GM18870 (cell line): Measurements from ENCODE around the gene HRH1.
A peak's percentile ranks its signal among the peaks of the same experiment; 100 is the strongest.
"Not testable (repeated sequence)": the region's sequence is repeated elsewhere in the genome, so short reads cannot be mapped to it uniquely, and the experiment has no call there.

ENCODE experiments used
- ATAC-seq: cut with Tn5 transposase; IDR thresholded peaks from one replicate; pipeline ENCODE4 v1.9.1; 2021; ENCODE audit warnings: moderate library complexity; ENCODE audit not compliant: unreplicated experiment

HRH1 gene

DNA sequence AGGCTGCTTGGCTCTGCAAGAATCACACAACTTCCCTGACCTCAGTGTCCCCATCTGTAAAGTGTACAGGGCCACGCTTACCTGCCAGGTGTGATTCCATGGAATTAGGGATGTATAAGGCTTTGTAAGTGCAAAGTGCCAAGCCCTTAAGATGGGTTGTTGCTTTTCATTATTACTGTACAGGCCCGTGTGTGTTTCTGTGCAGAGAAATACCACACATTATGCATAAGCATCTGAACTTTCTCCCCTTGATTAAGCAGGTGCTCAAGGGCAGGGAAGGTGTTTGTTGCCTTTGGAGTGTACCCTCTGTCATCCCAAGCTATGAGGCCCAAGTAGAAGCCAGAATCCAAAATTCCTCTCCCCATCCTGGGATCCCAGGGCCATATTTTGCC, 13.6 kb upstream of the HRH1 start:
- peak; percentile 28 for ATAC-seq

DNA sequence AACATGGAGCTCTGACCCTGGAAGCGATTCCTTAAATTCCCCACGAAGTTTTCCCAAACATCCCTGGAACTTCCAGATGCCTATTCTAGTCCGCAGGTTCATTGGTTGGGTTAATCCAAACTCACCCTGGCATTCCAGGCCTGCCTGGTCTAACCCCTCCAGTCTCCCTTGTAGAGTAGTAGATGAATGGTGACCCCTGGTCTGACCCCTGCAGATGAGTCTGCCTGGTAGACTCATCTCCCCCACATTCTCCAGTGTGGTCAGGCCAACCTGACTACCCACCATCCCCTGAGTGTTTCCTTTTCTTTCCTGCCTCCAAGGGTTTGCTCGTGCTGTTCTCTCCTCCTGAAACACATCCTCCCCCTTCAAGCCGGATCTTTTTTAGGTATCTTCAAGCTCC, 10.8 kb upstream of the HRH1 start:
- ATAC-seq = no peak

DNA sequence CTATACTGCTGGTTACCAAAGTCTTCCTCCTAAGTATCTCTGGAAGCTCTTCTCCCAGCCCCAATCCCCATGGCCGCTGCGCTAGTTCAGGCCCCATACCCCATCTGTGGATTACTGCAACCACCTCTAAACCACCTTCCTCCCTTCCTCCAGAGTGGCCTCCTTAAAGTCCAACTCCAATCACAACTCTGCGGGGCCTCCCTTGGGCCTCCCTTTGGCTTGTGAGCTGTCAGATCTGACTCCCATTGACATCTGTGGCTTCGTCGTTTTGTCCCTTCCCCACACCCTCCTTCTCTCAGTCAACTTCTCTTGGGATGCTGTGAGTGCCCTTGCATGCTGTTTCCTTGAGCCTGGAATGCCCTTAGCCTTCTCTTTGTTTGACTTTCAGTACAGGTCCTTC, 9.3 kb upstream of the HRH1 start:
- no peak for ATAC-seq

DNA sequence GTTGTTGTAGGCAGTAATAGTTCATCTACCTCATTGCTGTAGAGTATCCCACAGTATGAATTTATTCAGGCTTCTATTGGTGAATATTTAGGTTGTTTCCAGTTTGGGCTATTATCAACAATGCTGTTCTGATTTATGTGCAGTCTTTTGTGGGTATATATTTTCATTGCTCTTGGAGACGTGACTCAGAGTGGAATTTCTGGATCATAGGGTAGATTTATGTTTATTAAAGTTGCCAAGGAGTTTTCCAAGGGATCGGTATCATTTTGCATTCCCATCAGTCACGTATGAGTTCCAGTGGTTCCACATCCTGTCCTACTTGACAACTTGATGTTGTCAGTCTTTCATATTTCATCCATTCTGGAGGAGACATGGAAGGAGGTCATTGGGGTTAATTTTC, 8.4 kb upstream of the HRH1 start:
- no peak for ATAC-seq

DNA sequence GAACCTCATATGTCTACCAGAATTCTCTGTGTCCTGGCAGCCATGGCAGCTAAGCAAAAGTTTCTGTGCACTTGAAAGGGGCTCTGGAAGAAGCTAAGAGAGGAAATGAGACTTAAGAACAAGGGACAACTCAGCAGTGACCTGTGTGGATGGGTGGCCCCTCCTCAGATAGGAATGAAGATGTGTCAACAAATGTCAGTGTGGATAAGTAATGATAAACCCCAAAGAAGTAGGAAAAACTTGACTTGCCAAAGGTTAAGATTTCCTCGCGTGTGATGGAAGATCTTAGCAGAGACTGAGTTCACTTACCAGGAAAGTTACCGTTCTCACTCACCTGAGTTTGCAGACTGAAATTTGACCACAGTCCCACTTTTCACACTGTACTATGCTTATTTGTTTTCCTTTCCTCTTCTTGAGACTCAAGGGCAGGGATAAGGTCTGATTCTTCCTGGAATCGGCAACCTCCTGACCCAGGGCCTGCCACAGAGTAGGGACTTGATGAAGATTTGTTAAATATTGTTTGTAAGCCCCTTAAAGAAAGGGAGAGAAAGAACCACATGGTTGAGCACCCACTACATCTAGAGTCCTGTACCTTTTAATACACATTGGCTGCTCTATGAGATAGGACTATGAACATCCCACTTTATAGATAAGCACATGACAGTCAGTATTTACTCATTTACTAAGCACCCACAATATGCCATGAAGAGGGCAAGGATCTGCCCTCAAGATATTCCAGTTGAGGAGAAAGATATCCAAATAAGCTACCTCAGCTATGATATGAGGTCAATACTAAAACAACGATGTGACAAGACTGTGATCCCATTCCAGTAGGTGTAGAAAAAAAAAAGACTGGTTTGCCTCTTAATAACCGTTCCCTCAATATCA, 7.3 kb upstream of the HRH1 start:
- ATAC-seq = no peak

DNA sequence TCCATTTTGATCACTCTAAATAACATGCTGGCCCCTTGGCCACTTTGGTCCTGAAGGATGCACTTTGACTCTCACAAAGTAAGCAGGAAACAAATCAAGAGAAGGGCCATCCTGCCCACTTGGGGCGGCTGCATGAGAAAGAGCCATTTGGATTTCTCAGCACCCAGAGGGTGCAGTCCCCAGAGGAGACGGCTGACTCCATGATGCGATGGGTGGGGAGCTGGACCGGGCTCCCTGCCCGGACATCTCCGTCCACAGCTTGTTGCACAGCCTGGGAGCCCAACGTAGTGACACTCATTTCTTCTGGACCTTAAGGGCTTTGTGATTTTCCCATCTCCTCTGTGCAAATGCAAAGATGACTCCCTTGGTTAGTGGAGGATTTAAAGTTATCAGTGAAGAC, 4.0 kb upstream of the HRH1 start:
- no peak for ATAC-seq

DNA sequence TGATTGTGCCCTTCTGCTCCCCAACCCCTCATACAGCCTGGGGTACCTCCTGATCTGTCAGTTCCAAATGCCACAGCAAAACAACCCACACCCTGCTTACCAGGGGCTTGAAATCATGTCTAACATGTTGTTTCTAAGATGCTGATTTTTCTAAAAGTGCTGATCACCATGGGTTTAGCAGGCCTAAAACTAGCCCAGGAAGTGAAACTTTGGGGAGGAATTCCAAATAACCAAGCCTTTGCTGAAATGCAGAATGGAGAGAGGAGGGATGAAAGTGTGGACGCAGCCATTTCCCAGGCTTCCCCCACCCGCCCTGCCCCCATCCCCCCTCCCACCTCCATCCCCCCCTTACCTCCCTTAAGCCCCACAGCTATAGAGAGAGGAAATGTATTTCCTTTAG, 2.0 kb upstream of the HRH1 start:
- no peak for ATAC-seq

DNA sequence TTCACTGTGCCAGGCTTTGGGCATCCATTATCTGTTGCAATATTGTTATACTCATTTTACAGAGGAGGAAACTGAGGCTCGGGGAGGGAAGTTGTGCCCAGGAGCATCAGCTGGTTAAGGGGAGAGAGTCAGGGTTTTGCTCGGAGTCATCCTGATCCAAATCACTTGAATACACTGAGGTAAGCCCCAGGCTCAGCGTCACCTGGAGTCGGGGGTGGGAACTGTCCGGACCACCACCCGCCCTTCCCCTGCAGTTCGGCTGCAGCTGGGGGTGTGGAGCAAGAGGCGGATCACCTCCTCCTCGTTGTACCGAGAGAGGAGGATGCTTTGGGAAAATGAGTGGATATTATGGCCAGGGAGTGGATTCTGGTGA, 646 bp downstream of the HRH1 start:
- ATAC-seq = no peak

DNA sequence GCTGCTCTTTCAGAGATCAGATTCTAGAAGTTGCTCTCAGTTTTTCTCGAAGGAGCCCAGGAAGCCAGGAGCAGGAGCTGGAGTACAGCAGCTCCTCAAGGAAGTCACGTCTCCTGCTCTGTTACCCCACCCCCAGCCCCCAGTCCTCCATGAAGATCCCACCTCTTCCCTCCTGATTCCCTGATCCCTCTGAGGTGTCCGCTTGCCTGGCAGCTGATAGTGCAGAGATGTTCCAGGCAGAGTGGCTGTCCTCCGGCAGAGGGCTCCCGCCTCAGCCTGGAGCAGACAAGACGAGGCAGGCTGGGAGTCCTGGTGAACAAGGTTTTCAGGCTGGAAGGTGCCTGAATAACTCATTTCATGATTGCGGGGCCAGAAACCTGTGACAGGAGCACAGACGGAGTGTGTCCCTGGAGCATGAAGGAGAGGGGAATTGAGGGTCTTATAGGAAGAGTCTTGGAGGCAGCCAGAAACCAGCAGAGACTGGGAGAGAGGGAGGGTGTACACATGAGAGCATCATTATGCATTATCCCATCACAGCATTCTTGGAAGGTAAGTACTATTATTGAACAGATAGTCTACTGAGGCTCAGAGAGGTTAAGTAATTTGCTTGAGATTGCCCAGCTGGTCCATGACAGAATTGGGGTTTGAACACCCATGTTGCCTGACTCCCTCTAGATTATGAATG, 1.2 kb downstream of the HRH1 start:
- no peak for ATAC-seq

DNA sequence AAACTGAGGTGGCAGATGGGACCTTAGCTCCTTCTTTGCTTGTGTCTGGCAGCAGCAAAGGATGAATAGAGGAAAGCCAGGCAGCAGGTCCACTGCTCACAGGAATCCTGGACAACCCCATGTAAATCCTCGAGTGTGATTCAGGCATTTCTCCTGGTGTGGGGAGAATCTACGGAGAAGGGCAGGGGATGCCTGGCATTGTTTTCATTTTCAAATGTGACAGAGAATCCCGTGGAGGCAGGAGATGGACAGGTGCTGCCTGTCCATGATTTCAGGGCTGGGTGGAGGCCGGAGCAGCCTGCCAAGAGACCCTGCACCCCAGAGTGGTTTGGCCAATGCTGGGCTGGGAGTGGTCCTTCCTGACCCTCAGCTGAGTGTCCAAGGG, 1.7 kb downstream of the HRH1 start:
- no peak for ATAC-seq

DNA sequence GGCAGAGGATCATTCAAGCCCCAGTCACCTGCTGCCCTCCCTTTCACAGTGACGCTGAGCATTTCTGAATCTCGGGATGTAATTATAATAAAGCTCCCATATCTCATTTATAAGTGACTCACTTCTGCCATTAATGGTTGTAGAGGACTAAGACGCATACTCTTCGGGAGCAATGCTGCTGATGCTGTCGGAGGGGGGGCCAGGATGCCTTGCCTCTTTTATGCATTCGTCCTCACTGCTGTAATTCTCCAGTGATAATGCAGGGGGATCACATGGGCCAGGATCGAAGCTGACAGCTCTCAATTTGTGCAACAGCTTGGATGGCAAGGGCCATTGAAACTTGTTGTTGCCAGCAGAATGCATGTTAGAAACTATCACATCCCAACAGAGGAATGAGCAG, 3.1 kb downstream of the HRH1 start:
- no peak for ATAC-seq

DNA sequence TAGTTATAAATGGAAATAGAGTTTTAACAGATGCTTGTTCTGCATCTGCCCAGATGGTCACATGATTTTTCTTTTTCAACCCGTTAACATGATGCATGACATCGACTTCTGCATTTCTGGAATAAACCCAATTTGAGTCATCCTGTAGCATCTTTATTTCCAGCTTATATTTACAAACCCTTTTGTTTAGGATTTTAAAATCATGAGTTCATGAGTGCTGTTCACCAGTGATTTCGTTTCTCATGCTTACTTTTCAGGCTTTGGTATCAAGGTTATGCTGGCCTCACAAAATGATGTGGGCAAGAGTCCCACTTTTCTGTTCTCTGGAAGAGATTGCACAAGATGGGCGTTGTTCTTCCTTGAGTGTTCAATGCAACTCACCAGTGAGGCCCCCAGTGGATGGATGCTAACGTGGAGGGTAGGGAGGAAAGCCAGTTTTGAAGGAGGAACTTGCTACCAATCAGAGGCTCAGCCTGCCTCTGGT, 5.2 kb downstream of the HRH1 start:
- no peak for ATAC-seq

DNA sequence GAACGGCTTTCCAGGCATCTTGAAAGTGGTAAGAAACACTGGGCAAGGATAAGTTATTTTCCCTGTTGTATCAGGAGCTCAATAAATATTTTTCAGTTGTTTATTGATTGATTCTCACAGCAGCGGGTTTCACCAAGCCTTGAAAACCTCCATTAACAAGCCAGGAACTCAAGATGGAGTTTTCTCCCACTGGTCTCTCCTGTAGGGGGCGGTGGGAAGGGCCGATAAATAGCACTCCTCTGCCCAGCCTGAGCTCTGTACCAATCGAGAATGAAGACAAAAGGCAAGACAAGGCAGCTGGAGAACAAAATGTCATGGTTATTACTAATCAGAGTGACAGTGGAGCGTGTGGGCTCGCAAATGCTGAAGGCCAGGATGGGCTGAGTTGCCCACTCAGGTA, 7.4 kb downstream of the HRH1 start:
- ATAC-seq = no peak

DNA sequence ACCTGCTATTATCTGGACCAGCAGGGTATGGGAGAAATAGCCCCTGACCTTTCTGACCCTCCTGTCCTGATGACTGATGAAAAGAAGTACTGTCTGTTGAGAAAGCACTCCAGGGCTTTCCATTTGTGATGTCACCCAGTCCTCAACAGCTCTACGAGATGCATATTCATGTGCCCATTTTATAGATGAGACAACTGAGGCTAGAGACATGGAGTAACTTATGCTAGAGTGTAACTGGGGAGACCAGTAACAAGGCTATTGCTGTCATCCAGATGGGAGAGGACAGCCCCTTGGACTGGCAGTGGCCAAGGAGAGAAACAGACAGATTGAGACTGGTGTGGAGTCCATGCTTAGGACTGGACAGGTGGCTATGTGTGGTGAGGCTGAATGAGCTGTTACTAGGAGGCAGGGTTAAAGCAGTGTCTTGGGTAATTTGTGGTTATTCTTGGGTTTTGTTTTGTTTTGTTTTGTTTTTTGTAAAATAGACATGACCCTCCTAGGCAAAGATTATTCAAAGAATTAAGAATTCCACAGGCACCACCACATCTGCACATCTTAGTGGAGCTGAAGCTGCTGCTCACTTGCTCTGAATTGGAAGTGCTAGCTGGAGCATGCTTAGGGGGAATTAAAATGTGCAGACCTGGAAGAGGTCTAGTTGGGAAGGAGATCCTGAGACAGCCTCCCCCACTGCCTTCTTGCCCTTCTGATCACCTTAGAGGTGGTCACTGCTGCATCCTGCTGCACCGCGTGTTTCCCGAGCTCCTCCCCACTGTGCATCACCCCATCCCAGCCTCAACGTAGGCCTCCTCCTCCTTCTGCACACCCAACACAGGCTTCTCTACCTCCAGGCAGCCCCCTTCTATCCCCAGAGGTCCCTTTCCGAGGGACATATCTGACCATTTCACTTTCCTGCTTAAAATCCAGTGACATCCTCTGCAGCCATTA, 8.4 kb downstream of the HRH1 start:
- ATAC-seq = no peak

DNA sequence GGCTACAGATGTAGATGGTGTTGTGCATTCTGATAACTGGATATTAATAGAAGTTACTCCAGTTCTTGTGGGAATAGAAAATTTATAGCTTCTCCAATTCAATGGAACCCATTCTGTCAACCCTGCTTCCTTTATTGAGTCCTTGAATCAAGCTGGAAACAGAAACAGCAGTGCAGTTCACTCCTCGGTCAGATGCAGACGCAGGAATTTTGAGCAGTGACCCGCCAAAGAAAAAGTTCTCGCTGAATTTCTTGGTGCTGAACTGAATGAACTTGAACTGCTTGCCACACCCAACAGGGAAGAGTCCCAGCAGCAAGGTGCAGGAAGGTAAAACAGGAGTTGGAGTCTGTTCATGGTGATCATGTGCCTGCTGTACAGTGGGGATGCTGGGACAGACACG, 10.3 kb downstream of the HRH1 start:
- ATAC-seq = no peak

DNA sequence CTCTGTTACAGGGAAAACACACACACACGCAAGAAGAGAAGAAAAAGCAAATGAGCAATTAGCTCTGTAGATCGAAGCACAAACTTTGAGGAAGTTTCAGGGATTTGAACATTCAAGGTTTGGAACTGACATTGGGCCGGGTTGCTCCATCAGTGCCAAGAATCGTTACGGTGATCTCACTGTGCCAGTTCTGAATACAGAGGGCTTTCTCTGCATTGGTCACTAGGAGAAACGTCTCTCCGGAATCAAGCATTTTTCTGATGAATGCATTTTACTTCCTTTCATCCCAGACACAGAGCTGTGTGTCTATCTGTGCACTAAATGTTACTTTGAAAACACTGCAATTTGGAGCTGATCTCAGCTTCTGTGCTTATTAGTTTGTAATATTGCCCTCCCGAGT, 11.2 kb downstream of the HRH1 start:
- ATAC-seq = no peak

DNA sequence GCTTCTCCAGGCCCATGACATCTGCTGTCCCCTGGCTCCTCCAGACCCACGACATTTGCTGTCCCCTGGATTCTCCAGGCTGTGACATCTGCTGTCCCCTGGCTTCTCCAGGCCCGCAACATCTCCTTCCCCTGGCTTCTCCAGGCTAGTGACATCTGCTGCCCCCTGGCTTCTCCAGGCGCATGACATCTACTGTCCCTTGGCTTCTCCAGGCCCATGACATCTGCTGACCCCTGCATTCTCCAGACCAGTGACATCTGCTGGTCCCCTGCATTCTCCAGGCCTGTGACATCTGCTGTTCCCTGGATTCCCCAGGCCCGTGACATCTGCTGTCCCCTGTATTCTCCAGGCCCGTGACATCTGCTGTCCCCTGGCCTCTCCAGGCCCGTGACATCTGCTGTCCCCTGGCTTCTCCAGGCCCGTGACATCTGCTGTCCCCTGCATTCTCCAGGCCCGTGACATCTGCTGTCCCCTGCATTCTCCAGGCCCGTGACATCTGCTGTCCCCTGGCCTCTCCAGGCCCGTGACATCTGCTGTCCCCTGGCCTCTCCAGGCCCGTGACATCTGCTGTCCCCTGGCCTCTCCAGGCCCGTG, 12.6 kb downstream of the HRH1 start:
- not testable (repeated sequence) for ATAC-seq

DNA sequence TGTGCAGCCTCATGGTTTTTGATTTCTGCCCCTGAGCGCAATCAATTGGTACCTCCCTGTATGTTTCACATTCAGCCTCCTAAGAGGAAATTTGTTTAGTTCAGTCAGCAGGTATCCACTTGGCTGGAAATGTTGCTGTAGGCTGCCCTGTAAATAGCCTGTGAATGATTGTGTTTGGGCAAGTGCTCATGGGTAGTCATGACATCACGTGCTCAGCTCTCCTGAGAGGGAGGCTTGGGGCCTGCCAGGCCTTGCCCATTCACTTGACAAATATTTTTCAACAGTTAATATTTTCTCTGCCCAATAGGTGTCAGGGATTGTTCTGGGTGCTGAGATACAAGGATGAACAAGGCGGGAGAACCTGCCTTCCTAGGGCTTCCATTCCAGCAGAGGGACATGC, 13.3 kb downstream of the HRH1 start:
- no peak for ATAC-seq

DNA sequence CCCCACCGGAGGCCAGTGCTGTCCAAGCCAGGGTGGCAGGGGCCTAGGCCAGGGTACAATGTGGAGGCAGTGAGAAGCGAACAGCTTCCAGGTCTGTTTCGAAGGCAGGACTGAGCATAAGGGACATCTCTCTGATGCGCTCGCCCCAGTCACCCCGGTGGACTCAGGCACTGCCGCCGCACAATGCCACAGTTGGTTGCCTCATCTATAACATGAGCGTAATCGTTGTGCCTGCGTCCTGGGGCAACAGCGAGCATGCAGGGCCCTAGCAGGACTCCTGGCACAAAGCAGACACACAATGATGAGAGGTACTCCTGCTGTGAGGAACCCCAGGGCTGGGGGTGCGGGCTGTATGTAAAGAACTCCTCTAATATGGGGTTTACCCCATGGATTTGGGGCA, 14.1 kb downstream of the HRH1 start:
- ATAC-seq = no peak

DNA sequence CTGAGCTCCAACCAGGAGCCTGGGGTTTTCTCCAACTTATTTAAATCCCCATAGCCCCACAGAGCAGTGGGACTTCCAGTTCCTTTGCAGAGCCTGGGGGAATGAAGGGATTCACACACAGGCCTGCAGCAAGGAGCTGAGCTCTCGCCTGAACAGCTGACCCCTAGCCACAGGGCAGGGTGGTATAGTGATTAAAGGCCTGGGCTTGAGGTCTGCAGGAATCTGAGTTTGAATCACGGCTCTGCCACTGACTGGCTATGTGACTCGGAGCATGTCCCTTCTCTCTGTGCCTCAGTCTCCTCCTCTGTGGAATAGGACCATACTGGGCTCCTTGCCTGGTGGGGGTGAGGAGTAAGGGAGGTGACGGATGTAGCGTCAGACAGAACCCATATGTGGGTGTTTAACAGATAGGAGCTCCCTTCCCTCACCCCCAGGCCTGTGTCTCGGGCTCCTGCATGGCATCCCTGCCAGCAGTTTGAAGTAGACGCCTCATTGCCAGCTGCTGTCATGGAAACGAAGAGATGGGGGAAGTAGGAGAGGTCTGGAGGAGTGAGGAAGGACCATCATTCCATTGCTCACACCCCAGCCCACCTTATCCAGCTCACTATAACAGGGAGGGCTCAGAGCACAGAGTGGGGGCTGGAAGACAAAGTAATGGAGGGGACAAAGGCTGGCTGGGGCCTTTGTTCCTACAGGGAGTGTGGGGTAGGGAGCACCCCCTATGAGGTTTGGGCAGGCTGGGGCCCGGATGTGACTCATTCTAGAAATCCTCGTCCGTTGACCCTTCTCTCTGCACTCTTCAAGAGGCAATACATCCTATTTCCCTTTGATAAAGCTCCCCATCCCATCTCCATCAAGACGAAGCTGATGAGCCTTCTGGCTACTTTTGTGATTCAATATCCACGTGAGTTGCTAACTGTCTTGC, 14.8 kb downstream of the HRH1 start:
- ATAC-seq = no peak
